ENCODE measurements around the gene S100B. TPM values are rescaled to one million over a fixed set of nuclear protein-coding genes. Genes with fewer than 3 reads are reported as not detected.
"Not testable (repeated sequence)": the region's sequence is repeated elsewhere in the genome, so short reads cannot be mapped to it uniquely, and the experiment has no call there.

Gene S100B
- total RNA-seq, 1 donor from 2014 or later = 6.9 TPM

GRCh38 chr21:46600978-46601377 is 3.9 kb downstream of the S100B start:
- no peak for DNase-seq

GRCh38 chr21:46600305-46600704 is 4.6 kb downstream of the S100B start:
- no peak for DNase-seq

DNA sequence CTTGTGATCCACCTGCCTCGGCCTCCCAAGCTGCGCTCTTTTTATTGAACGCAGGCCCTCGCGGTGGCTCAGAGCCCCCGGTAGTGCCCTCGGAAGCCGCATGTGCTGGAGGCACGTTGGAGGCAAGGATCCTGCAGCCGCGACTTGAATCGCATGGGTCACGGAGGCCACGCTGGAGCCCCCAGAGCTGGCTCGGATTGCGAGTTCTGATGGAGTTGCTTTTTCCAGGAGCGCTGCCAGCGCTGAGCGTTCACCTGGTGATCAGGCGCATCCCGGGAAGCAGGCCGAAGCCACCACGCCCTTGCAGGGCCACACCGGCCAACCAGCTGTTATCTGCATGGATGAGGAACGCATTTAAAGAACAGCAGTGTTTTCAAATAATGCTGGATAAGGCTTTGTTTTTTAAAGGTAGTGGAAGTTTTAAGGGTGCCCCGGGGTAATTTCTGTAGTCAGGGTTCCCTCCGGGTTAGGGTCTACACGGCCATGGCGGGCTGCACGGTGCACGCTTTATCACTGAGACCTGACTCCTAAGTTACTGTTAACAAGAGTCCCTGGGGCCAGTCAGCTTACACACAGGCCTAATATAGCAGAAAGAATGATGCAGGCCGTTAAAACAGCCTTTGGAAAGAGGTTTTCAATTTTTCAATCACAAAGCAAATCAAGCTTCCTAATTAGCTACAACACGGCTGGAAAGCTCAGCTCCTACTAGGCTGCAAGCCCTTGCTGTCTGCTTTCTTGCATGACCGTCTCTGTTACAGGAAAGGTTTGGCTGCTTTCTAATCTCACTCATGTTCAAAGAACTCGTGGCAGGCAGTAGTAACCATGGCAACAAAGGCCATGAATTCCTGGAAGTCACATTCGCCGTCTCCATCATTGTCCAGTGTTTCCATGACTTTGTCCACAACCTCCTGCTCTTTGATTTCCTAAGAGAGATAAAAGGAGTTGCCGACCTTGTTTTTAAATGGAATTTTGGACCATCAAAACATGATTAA is 6.0 kb downstream of the S100B start:
- no peak for DNase-seq

DNA sequence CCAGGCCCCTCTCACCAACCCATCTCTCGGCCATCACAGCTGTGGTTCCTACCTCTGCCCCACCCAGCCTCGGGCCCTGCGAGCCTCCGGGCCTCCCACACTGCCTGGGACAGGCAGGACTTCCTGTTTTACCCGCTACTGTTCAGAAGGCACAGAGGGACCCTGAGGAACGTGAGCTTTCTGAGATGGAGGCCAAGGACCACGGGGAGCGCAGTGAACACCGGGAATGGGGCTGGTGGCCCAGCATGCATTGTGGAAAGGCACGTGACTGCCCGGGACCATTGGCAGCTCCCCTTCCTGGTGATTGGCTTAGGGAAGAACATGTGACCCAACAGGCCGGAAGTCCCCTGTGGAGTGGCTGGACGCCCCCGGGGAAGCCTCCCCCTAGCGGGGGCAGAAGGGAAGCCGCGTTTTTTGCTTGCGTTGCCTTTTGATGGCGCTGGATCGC is 7.0 kb downstream of the S100B start:
- DNase-seq = no peak

GRCh38 chr21:46597031-46597430 is 7.9 kb downstream of the S100B start:
- DNase-seq = no peak

- DNase-seq = no peak
Observed at GRCh38 chr21:46596201-46596600, 8.7 kb downstream of the S100B start.

DNA sequence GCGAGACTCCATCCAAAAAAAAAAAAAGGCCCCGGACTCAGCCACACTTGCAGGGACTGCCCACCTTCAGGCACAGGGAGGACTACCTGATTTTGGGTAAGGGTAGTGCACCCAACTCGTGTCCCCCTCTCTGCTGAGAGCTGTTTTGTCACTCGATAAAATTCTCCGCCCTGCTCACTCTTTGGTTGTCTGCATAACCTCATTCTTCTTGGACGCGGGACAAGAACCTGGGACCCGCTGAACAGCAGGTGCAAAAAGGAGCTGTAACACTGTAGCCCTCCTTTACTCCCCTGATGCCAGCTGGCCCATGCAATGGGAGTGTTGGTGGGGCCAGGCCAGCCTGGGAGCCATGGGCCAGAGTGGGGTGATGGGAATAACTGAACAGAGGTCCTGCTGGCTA is 10.6 kb downstream of the S100B start:
- no peak for DNase-seq

- DNase-seq = no peak
Observed at GRCh38 chr21:46585191-46585953, 19.5 kb downstream of the S100B start.

DNA sequence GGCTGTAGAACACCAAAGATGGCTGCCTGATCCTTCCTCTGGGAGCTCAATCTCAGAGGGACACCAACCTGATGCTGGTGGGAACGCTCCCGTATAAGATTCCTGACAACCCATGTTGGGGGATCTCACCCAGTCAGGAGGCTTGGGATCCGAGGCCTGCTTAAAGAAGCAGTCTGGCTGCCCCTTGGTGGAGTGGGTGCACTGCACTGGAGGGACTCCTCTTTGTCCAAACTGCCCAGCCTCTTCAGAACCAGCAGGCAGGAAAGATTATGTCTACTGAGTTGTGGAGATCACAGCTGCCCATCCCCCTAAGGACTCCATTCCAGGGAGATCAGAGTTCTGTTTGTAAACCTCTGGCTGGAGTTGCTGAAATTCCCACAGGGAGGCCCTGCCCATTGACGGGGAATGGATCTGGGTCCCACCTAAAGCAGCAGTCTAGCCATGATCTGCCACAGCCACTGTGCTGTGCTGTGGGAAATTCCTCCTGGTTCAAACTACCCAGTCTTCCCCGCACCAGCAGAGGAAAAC is 23.0 kb downstream of the S100B start:
- no peak for DNase-seq

DNA sequence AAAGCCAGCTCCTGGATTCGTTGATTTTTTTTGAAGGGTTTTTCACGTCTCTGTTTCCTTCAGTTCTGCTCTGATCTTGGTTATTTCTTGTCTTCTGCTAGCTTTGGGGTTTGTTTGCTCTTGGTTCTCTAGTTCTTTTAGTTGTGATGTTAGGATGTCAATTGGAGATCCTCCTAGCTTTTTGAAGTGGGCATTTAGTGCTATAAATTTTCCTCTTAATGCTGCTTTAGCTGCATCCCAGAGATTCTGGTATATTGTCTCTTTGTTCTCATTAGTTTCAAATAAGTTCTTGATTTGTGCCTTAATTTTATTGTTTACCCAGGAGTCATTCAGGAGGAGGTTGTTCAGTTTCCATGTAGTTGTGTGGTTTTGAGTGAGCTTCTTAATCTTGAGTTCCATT is 25.5 kb downstream of the S100B start:
- DNase-seq = not testable (repeated sequence)

DNA sequence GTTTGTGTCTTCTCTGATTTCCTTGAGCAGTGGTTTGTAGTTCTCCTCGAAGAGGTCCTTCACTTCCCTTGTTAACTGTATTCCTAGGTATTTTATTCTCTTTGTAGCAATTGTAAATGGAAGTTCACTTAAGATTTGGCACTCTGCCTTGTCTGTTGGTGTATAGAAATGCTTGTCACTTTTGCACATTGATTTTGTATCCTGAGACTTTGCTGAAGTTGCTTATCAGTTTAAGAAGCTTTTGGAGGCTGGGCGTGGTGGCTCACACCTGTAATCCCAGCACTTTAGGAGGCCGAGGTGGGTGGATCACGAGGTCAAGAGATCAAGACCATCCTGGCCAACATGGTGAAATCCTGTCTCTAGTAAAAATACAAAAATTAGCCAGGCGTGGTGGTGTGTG is 27.1 kb downstream of the S100B start:
- DNase-seq = not testable (repeated sequence)

DNA sequence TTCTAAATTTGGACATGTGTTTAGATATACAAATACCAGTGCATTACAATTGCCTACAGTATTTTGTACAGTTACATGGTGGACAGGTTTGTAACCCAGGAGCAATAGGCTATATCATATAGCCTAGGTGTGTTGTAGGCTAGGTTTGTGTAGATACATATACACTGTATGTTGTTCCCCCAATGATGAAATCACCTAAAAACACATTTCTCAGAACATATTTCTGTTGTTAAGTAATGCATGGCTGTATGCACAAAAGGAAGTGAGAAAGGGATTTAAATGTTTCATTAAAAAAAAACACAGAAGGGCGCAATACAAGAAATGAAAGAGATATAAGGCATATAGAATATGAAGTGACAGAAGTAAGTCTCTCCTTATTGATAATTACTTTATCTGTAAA is 32.0 kb downstream of the S100B start:
- DNase-seq = no peak

DNA sequence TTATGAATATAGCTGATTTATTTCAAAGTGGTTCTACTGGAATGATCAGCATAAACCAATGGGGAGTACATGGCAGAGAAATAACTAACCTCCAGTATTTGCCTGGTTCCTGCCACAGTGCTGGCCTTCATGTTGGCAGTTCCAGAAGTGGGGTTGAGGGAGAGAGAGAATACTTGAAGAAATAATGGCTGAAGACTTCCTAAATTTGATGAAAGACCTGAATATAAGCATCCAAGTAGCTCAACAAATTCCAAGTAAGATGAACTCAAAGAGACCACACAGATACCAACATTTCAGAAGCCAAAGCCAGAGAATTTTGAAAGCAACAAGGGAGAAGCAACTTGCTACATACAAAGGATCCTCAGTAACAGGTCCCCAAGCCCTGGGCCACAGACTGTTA is 34.3 kb downstream of the S100B start:
- no peak for DNase-seq

DNA sequence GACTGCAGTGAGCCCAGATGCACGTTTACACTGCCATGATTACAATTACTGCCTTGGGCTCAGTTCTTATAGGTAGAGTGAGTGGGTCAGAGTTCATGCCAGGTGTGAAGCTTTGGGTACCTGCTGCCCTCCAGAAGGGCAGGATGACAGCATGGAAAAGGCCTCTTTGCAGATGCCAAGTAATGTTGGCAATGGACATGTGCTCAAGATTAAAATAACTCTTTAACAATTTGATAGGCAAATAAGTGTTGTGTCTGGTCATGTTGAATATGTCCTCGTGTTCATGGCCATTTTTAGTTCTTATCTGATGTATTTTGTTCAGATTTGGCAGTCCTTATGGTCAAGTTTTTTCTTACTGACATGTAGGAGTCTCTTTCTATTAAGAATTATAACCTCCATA is 34.8 kb downstream of the S100B start:
- no peak for DNase-seq

DNA sequence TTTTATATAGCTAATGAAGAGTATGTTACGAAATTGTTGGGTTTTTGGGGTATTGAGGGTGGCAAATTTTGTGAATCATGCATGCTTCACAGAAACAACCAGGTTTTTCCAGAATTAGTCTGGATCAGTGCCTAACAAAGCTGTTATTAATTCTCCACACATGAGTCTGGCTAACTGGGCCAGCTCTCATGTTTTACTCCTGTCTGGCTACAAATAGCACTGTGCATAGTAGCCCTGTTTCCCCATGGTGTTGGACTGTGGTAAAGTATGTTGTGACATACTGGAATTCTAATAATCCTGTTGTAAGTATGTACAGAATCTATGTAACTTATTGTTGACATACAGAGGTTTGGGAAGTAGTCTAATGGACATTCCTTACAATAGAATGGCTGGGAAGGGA is 35.8 kb downstream of the S100B start:
- no peak for DNase-seq

GRCh38 chr21:46568562-46568961 is 36.3 kb downstream of the S100B start:
- no peak for DNase-seq

DNA sequence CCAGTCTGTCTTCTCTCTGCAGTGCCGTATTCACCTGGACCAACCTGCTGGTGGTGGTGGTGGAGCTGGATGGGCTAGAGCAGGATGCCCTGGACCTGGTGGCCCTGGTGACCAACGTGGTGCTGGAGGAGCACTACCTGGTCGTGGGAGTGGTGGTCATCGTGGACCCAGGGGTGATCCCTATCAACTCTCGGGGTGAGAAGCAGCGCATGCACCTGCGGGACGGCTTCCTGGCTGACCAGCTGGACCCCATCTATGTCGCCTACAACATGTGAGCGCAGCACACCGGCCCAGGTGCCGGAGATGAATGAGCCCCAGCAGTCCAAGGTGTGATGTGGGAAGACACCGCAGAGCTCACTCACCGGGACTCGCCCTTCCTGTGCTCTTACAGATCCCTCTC is 37.5 kb downstream of the S100B start:
- DNase-seq = no peak

DNA sequence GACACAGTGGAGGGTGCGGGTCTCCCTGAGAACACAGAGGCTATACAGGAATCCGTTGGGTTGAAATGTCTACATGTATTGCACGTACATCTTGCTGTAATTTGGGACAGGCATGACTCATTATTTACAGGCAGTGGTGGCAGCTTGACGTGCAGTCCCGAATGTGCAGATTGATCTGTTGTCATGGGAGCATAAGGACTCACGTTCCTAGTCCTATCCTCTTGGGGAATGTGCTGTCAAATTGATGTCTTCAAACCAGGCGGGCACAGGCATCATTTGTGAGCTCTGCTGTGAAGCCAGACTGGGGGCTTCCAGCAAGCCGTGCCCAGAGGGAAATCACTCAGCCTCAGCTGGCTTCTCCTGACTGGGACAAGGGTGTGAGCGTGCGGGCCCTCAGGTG is 40.5 kb downstream of the S100B start:
- DNase-seq = no peak

GRCh38 chr21:46562964-46563607 is 41.8 kb downstream of the S100B start:
- DNase-seq = no peak

DNA sequence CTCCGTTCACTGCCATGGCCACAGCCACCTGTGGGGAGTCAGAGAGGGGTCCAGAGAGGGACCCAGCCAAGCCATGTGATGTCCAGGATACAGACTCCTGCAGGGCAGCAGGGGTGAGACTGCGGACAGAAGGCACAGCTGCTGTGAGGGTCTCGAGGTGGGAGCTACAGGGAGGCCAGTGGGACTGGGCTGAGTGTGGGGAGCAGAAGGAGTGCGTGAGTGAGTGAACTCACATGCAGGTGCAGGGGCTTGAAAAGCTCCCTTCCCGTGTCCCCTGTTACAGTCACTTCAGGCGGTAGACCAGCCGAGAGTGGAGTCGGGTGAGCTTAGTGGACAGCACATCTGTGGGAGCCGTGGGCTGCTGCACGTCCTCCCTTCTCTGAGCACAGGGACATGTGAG is 42.4 kb downstream of the S100B start:
- no peak for DNase-seq

DNA sequence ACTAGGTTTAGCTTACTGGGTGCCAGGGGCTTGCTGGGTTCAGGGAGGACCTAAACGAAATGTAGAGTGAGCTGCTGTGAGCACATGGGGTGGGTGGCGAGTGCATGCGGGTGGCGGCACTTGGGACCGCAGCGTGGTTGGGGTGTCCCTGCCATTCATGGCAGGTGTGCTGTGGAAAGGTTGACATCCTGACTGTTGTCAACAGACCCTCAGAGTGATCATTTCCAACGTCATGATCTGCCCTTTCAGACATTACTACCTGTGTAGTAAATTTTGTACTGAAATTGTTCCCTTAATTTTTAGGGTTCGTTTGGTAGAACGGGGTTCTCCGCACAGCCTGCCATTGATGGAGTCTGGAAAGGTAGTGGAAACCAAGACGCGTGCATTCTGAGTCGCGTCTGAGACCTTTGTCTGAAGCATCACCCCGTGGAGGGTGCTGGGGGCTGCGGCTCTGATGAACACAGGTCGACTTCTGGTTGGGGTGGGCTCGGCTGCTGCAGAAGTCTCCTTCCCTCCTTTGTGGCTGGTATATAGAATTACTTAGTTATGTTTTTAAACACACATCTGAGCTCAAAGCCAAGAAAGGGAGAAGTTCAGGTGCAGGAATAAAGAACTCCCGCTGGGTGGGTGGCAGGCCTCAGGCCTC is 43.3 kb downstream of the S100B start:
- DNase-seq = no peak
